GM12878 (cell line): ENCODE measurements around the gene TLE3. TPM values are rescaled to one million over a fixed set of nuclear protein-coding genes. Genes with fewer than 3 reads are reported as not detected.

Experiments
- ATF3 ChIP-seq: IDR thresholded peaks from 2 replicates; pipeline ENCODE4 v1.6.1; 2011; ENCODE audit warnings: low read depth, mild to moderate bottlenecking, low read length, moderate library complexity, borderline replicate concordance; ENCODE audit errors: extremely low read depth
- BHLHE40 ChIP-seq, 2 experiments: fragments of 450-650 bp in 1 of 2; IDR thresholded peaks; 2 replicates each; pipeline ENCODE4 v1.6.1; 2011 to 2017; ENCODE audit warnings: low read depth in 2 of 2, borderline replicate concordance in 1 of 2, improper control_type of control experiment in 1 of 2, low read length in 1 of 2, mild to moderate bottlenecking in 1 of 2
- BRCA1 ChIP-seq: IDR thresholded peaks from 2 replicates; pipeline ENCODE4 v1.6.1; 2011; ENCODE audit warnings: low read depth, low read length, improper control_type of control experiment
- FOXK2 ChIP-seq: fragments of 450-650 bp; IDR thresholded peaks from 2 replicates; pipeline ENCODE4 v1.6.1; 2017; ENCODE audit warnings: mild to moderate bottlenecking, moderate library complexity
- HDAC2 ChIP-seq: fragments of 200-600 bp; sonication (generic); IDR thresholded peaks from 2 replicates; pipeline ENCODE4 v1.6.1; 2017
- IRF3 ChIP-seq: fragments of 450-650 bp; IDR thresholded peaks from 2 replicates; pipeline ENCODE4 v1.6.1; 2014; ENCODE audit warnings: mild to moderate bottlenecking
- KLF5 ChIP-seq: fragments of 450-650 bp; IDR thresholded peaks from 2 replicates; pipeline ENCODE4 v1.6.1; 2014; ENCODE audit warnings: mild to moderate bottlenecking; ENCODE audit not compliant: partially characterized antibody
- MAX ChIP-seq: IDR thresholded peaks from 2 replicates; pipeline ENCODE4 v1.6.1; 2012; ENCODE audit warnings: low read depth, low read length, improper control_type of control experiment
- MYB ChIP-seq: fragments of 150-350 bp; IDR thresholded peaks from 2 replicates; pipeline ENCODE4 v1.6.1; 2014; ENCODE audit warnings: mild to moderate bottlenecking, low read depth, low read length, borderline replicate concordance
- PKNOX1 ChIP-seq: fragments of 450-650 bp; IDR thresholded peaks from 2 replicates; pipeline ENCODE4 v1.6.1; 2016; ENCODE audit warnings: mild to moderate bottlenecking
- POLR2AphosphoS5 ChIP-seq: IDR thresholded peaks from 2 replicates; pipeline ENCODE4 v1.6.1; 2011; ENCODE audit warnings: mild to moderate bottlenecking, low read length, inconsistent platforms
- RUNX3 ChIP-seq: IDR thresholded peaks from 2 replicates; pipeline ENCODE4 v1.6.1; 2012; ENCODE audit warnings: low read length, inconsistent platforms
- SIX5 ChIP-seq: IDR thresholded peaks from 2 replicates; pipeline ENCODE4 v1.6.1; 2011; ENCODE audit warnings: mild to moderate bottlenecking, low read depth, low read length, moderate library complexity; ENCODE audit not compliant: severe bottlenecking
- polyA plus RNA-seq, 11 experiments: library from polyadenylated mRNA; depleted of rRNA in 4 of 11; unstranded in 6 of 11; stranded (reverse) in 5 of 11; fragments of >200 nt; fragmentation: Nextera tagmentation in 4 of 11; fragmentation: Illumina TruSeq in 1 of 11; extraction: Ambion mirVana in 4 of 11; extraction: Trizol in 1 of 11; gene quantifications; 1 replicate in 1 of 11; 2 replicates in 10 of 11; pipeline versions ENCODE4 v1.2.1 to v1.2.3, GENCODE V29; 2011 to 2016; ENCODE audit warnings: inconsistent platforms in 2 of 11, missing spikeins in 2 of 11, low read depth in 1 of 11
- total RNA-seq, 4 experiments: library from RNA; depleted of rRNA in 3 of 4; stranded (reverse); fragments of >200 nt in 3 of 4; fragmentation: Illumina TruSeq in 1 of 4; extraction: Trizol in 1 of 4; gene quantifications; 2 replicates each; pipeline versions ENCODE4 v1.2.1 to v1.2.3, GENCODE V29; 2013 to 2021
- TF ChIP-seq, protein P1 (sequence below): IDR thresholded peaks from 2 replicates; pipeline ENCODE4 v1.6.1; 2012; ENCODE audit warnings: mild to moderate bottlenecking, low read depth, low read length
- TF ChIP-seq, protein P2 (sequence below): fragments of 450-650 bp; IDR thresholded peaks from 2 replicates; pipeline ENCODE4 v1.6.1; 2016; ENCODE audit warnings: mild to moderate bottlenecking, moderate library complexity, borderline replicate concordance
- TF ChIP-seq, protein P3 (sequence below): fragments of 450-650 bp; IDR thresholded peaks from 2 replicates; pipeline ENCODE4 v1.6.1; 2016; ENCODE audit warnings: mild to moderate bottlenecking

The TLE3 gene
- total and polyA plus RNA-seq, 10 of the 15 experiments (the other 5 are each of a cell fraction or from before 2014, with no cell fraction given): 1.2 to 65.5 (median 9.7) TPM

DNA sequence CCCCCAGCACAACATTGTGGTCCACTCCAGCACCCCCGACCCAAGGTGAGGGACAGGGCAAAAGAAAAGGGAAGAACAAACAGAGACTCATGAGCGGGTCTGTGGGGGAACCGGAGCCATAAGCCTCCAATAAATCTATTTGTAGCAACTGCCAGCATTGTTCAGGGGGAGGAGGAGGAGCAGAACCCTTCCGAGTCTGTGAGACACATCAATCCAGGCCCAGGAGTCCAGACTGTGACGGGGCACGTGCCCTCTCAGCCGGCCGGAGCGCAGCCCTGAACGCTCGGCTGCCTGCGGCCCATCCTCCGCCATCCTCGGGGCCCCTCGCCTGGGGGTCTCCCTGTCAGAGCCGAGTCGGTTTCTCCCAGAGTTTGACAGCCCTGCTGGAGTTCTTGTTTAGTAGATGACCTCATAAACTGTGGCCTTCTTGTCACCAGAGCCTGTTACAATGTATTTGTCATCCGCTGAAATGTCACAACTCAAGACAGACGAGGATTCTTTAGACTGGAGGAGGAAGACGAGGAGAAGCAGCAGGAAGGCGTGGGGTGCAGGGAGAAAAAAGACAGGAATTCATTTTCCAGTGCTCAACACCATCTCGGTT lies 47.9 kb downstream of the TLE3 start (continued):
- TF ChIP-seq PKNOX1 (no peak), FOXK2 (no peak), KLF5 (no peak), BRCA1 (no peak), HDAC2 (no peak), POLR2AphosphoS5 (no peak), BHLHE40 (IDR thresholded peaks at IDR 0.05; ENCODE audit: borderline replicate concordance in 1 of 2, low read depth in 2 of 2, low read length in 1 of 2) (no peak), MAX (no peak), IRF3 (no peak), ATF3 (no peak), MYB (no peak), RUNX3 (no peak), SIX5 (no peak)
- TF ChIP-seq, protein P1, sequence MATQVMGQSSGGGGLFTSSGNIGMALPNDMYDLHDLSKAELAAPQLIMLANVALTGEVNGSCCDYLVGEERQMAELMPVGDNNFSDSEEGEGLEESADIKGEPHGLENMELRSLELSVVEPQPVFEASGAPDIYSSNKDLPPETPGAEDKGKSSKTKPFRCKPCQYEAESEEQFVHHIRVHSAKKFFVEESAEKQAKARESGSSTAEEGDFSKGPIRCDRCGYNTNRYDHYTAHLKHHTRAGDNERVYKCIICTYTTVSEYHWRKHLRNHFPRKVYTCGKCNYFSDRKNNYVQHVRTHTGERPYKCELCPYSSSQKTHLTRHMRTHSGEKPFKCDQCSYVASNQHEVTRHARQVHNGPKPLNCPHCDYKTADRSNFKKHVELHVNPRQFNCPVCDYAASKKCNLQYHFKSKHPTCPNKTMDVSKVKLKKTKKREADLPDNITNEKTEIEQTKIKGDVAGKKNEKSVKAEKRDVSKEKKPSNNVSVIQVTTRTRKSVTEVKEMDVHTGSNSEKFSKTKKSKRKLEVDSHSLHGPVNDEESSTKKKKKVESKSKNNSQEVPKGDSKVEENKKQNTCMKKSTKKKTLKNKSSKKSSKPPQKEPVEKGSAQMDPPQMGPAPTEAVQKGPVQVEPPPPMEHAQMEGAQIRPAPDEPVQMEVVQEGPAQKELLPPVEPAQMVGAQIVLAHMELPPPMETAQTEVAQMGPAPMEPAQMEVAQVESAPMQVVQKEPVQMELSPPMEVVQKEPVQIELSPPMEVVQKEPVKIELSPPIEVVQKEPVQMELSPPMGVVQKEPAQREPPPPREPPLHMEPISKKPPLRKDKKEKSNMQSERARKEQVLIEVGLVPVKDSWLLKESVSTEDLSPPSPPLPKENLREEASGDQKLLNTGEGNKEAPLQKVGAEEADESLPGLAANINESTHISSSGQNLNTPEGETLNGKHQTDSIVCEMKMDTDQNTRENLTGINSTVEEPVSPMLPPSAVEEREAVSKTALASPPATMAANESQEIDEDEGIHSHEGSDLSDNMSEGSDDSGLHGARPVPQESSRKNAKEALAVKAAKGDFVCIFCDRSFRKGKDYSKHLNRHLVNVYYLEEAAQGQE: no peak
- TF ChIP-seq, protein P2, sequence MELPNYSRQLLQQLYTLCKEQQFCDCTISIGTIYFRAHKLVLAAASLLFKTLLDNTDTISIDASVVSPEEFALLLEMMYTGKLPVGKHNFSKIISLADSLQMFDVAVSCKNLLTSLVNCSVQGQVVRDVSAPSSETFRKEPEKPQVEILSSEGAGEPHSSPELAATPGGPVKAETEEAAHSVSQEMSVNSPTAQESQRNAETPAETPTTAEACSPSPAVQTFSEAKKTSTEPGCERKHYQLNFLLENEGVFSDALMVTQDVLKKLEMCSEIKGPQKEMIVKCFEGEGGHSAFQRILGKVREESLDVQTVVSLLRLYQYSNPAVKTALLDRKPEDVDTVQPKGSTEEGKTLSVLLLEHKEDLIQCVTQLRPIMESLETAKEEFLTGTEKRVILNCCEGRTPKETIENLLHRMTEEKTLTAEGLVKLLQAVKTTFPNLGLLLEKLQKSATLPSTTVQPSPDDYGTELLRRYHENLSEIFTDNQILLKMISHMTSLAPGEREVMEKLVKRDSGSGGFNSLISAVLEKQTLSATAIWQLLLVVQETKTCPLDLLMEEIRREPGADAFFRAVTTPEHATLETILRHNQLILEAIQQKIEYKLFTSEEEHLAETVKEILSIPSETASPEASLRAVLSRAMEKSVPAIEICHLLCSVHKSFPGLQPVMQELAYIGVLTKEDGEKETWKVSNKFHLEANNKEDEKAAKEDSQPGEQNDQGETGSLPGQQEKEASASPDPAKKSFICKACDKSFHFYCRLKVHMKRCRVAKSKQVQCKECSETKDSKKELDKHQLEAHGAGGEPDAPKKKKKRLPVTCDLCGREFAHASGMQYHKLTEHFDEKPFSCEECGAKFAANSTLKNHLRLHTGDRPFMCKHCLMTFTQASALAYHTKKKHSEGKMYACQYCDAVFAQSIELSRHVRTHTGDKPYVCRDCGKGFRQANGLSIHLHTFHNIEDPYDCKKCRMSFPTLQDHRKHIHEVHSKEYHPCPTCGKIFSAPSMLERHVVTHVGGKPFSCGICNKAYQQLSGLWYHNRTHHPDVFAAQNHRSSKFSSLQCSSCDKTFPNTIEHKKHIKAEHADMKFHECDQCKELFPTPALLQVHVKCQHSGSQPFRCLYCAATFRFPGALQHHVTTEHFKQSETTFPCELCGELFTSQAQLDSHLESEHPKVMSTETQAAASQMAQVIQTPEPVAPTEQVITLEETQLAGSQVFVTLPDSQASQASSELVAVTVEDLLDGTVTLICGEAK: no peak
- TF ChIP-seq, protein P3, sequence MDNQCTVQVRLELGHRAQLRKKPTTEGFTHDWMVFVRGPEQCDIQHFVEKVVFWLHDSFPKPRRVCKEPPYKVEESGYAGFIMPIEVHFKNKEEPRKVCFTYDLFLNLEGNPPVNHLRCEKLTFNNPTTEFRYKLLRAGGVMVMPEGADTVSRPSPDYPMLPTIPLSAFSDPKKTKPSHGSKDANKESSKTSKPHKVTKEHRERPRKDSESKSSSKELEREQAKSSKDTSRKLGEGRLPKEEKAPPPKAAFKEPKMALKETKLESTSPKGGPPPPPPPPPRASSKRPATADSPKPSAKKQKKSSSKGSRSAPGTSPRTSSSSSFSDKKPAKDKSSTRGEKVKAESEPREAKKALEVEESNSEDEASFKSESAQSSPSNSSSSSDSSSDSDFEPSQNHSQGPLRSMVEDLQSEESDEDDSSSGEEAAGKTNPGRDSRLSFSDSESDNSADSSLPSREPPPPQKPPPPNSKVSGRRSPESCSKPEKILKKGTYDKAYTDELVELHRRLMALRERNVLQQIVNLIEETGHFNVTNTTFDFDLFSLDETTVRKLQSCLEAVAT: no peak
